ENCODE measurements around the gene DLEC1.

GRCh38 chr3:38141952-38142273 lies 102.9 kb downstream of the DLEC1 start:
- TF ChIP-seq POLR2A (IDR thresholded peaks at IDR 0.05; ENCODE audit: low read depth, low read length) (no peak), POLR2AphosphoS5 (IDR thresholded peaks at IDR 0.05; ENCODE audit: low read depth, low read length) (no peak)

All from GM12892 (cell line).